GM19238 (cell line): ENCODE measurements around the gene MTCL1.
A peak's percentile ranks its signal among the peaks of the same experiment; 100 is the strongest.

Source experiments
- DNase-seq: peaks from one replicate; pipeline ENCODE4 v3.0.0; 2011; ENCODE audit warnings: low spot score; ENCODE audit not compliant: insufficient read length

The MTCL1 gene

GRCh38 chr18:8705238-8705960 is at the start of gene MTCL1:
MTCL1 (plus strand) TSS chr18:8705556; CDS start chr18:8705661, 105 bp downstream.
- peak; percentile 66 for DNase-seq

- DNase-seq, result no peak
Measured at GRCh38 chr18:8656232-8656631, 49.1 kb upstream of the MTCL1 start.

GRCh38 chr18:8657050-8657820 is 48.1 kb upstream of the MTCL1 start:
- no peak for DNase-seq

GRCh38 chr18:8657873-8658470 is 47.4 kb upstream of the MTCL1 start:
- DNase-seq, result no peak

GRCh38 chr18:8658858-8659485 is 46.4 kb upstream of the MTCL1 start:
- no peak for DNase-seq

GRCh38 chr18:8659609-8660242 is 45.6 kb upstream of the MTCL1 start:
- DNase-seq, result no peak

- DNase-seq, result no peak
Measured at GRCh38 chr18:8660316-8660715, 45.0 kb upstream of the MTCL1 start.

GRCh38 chr18:8661754-8662559 is 43.4 kb upstream of the MTCL1 start:
- DNase-seq, result no peak

- DNase-seq, result no peak
Measured at GRCh38 chr18:8662560-8663255, 42.6 kb upstream of the MTCL1 start.

- no peak for DNase-seq
Measured at GRCh38 chr18:8667846-8668245, 37.5 kb upstream of the MTCL1 start.

GRCh38 chr18:8668381-8668780 is 37.0 kb upstream of the MTCL1 start:
- no peak for DNase-seq

GRCh38 chr18:8669571-8669970 is 35.8 kb upstream of the MTCL1 start:
- no peak for DNase-seq

GRCh38 chr18:8673256-8674209 is 31.8 kb upstream of the MTCL1 start:
- DNase-seq, result peak; percentile 33

GRCh38 chr18:8675057-8675456 is 30.3 kb upstream of the MTCL1 start:
- no peak for DNase-seq

GRCh38 chr18:8681196-8681595 is 24.2 kb upstream of the MTCL1 start:
- no peak for DNase-seq

GRCh38 chr18:8684577-8684976 is 20.8 kb upstream of the MTCL1 start:
- DNase-seq, result no peak

- no peak for DNase-seq
Measured at GRCh38 chr18:8685141-8685913, 20.0 kb upstream of the MTCL1 start.

GRCh38 chr18:8685914-8686216 is 19.5 kb upstream of the MTCL1 start:
- DNase-seq, result no peak
